GM10266 (cell line): ENCODE results near the gene PACSIN1.

ENCODE experiments used
- DNase-seq: peaks from one replicate; pipeline ENCODE4 v3.0.0; 2012; ENCODE audit errors: extremely low spot score
- TF ChIP-seq, protein P1 (sequence below): IDR thresholded peaks from 2 replicates; pipeline ENCODE4 v1.5.1; 2012; ENCODE audit warnings: mild to moderate bottlenecking, low read depth; ENCODE audit not compliant: control insufficient read depth, insufficient read depth; ENCODE audit errors: missing control alignments

The PACSIN1 gene

DNA sequence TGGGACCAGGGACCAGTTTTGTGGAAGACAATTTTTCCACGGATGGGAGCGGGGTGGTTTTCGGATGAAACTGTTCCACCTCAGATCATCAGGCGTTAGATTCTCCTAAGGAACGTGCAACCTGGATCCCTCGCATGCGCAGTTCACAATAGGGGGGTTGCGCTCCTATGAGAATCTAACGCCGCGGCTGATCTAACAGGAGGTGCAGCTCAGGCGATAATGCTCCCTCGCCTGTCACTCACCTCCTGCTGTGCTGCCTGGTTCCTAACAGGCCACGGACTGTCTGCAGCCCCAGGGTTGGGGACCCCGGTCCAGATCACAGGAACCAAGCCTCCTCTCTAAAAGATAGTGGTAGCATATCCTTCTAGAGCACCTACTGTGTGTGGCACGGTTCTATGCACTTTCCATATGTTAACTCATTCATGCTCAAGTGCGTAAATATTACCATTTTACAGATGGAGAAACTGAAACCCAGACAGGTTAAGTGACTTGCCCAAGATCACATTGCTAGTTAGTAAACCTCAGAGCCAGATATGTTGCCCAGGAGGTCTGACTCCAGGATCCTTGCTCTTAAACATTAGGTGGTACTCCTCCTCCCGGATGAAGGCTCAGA, 65.0 kb downstream of the PACSIN1 start:
- DNase-seq, result no peak
- TF ChIP-seq, protein P1, sequence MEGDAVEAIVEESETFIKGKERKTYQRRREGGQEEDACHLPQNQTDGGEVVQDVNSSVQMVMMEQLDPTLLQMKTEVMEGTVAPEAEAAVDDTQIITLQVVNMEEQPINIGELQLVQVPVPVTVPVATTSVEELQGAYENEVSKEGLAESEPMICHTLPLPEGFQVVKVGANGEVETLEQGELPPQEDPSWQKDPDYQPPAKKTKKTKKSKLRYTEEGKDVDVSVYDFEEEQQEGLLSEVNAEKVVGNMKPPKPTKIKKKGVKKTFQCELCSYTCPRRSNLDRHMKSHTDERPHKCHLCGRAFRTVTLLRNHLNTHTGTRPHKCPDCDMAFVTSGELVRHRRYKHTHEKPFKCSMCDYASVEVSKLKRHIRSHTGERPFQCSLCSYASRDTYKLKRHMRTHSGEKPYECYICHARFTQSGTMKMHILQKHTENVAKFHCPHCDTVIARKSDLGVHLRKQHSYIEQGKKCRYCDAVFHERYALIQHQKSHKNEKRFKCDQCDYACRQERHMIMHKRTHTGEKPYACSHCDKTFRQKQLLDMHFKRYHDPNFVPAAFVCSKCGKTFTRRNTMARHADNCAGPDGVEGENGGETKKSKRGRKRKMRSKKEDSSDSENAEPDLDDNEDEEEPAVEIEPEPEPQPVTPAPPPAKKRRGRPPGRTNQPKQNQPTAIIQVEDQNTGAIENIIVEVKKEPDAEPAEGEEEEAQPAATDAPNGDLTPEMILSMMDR, result no peak

DNA sequence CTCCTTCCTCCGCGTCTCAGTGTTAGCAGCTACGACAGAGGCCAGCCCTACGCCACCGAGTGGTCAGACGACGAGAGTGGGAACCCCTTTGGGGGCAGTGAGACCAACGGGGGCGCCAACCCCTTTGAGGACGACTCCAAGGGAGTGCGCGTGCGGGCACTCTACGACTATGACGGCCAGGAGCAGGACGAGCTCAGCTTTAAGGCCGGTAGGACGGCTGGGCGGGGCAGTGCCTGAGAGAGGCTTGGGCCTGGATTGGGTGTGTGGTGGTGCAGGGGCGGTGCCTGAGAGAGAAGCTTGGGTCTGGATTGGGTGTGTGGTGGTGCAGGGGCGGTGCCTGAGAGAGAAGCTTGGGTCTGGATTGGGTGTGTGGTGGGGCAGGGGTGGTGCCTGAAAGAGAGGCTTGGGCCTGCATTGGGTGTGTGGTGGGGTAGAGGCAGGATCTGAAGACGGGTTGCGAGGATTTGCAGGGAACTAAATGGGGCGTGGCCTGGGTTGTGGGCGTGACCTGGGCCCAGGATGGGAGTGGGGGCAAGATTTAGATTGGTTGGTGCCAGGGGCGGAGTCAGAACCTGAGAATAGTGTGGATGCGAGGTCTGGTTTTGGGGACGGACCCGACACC, 65.8 kb downstream of the PACSIN1 start:
- DNase-seq, result no peak

DNA sequence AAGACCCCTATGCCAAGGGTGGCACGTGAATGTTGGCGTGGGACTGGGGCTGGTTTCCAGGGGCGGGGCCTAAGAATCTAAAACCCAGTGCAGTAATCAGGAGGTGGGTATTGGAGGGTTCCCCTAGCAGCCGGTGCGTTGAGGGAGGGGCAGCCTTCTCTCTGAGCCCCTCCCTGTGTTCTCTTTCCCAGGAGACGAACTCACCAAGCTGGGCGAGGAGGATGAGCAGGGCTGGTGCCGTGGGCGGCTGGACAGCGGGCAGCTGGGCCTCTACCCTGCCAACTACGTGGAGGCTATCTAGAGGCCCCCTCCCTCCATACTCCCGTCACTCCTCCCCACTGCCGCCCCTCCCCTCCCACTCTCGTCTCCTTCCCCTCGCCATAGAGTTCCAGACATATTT, 66.4 kb downstream of the PACSIN1 start:
- TF ChIP-seq, protein P1, result no peak

More for the DNA sequence above, 65.8 kb downstream of the PACSIN1 start:
- TF ChIP-seq, protein P1, result no peak

DNA sequence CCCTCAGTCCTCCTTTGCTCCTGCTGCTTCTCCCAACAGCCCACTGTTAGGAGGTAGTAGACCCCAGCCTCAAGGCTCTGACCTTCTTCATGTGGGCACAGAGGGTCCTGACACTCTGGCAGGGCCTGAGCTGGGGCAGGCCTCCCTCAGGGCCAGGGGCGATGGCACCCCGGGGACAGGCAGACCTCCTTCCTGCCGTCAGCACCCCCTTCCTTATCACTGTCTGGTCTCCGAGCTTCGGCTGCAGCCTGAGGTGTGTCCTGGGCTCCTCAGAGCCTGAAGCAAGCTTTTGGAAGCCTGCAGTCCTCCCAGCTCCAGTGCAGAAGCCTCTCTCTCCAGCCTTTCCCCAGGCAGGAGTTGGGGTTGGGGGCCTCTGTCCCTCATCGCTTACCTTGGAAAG, 68.3 kb downstream of the PACSIN1 start:
- TF ChIP-seq, protein P1, result no peak
- DNase-seq, result no peak

More for the DNA sequence above, 66.4 kb downstream of the PACSIN1 start:
- DNase-seq, result no peak

DNA sequence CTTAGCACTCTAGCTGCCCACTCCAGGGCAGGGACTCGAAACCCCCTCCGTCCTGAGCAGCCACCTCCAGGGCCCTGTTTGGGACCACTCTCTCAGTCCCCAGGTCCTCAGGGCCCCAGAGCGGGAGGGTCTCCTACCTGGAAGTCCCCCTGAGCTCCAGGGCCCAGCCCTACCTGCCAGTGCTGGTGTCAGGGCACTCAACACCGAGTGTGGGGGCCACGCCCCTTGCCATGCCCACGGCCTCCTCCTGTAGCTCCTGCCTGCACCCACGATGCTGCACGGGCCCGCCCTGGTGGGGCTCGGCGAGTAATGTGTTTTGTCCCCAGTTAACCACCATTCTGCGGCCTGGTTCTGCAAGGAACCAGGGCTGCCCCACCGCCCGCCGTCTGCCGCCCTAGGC, 68.8 kb downstream of the PACSIN1 start:
- DNase-seq, result no peak

DNA sequence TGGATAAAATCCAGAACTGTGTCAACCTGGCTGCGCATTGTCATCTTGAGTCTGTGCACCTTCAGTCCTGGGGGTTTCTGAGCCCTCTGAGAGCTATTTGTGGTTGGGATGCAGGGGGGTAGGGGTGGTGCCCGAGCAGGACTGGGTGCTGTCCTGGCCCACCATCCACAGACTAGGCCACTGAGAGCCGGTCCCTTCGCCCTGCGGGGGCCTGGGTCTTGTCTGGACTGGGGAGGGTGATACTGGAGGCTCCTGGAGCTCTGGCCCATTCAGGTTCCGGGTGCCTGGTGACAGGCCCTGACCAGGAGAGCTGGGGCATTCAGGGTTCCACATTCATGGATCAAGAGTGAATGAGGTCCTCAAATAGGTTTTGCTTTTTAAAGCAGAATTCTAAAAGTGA, 69.3 kb downstream of the PACSIN1 start:
- TF ChIP-seq, protein P1, result no peak
- no peak for DNase-seq

More for the DNA sequence above, 68.8 kb downstream of the PACSIN1 start:
- TF ChIP-seq, protein P1, result no peak

DNA sequence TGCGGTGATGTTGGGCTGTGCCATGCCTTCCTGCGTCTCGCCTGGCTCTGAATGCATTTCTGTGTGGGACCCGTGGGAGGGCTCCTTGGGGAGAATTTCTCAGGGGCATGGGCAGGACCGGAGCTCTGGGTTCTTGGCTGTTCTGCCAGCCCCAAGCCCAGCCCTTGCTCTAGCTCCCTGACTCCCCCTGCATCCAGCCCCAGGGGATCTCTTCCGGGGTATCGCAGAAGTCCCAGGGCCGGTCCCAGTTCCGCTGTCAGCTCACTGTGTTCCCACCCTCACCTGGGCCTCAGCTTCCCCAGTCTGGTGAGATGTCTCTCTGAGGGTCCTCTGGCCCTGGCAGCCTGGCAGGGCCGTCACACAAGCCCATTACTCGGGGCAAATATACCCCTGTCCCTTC, 69.8 kb downstream of the PACSIN1 start:
- TF ChIP-seq, protein P1, result no peak
- no peak for DNase-seq
